Effector memory CD4-positive, alpha-beta T cell (primary cell): ENCODE data around the gene LARGE2.
A peak's percentile ranks its signal among the peaks of the same experiment; 100 is the strongest.

Experiments used
- DNase-seq, 3 donors: peaks; one replicate each; pipeline ENCODE4 v3.0.0-alpha.2; 2020
- H3K27ac ChIP-seq: 2 replicates; pipeline ENCODE4 v1.7.0; 2013; ENCODE audit warnings: mild to moderate bottlenecking, low read length, moderate library complexity; ENCODE audit not compliant: insufficient read depth, poor library complexity, severe bottlenecking
- H3K27me3 ChIP-seq: replicated peaks from 2 replicates; pipeline ENCODE4 v1.7.0; 2013; ENCODE audit warnings: mild to moderate bottlenecking, low read length; ENCODE audit not compliant: insufficient read depth, control insufficient read depth, poor library complexity, severe bottlenecking
- H3K36me3 ChIP-seq: 2 replicates; pipeline ENCODE4 v1.7.0; 2013; ENCODE audit warnings: mild to moderate bottlenecking, low read length, moderate library complexity; ENCODE audit not compliant: control insufficient read depth, insufficient read depth
- H3K4me1 ChIP-seq: 2 replicates; pipeline ENCODE4 v1.7.0; 2013; ENCODE audit warnings: low read length, mild to moderate bottlenecking; ENCODE audit not compliant: control insufficient read depth, insufficient read depth, poor library complexity, severe bottlenecking
- H3K4me3 ChIP-seq: 2 replicates; pipeline ENCODE4 v1.7.0; 2013; ENCODE audit warnings: low read length, low read depth, mild to moderate bottlenecking; ENCODE audit not compliant: insufficient read depth, poor library complexity, severe bottlenecking
- H3K9me3 ChIP-seq: 2 replicates; pipeline ENCODE4 v1.7.0; 2013; ENCODE audit warnings: mild to moderate bottlenecking, low read length, moderate library complexity; ENCODE audit not compliant: control insufficient read depth

LARGE2 gene

GRCh38 chr11:45915446-45915845 lies 7.0 kb upstream of the LARGE2 start:
- Histone ChIP-seq H3K27ac (no peak overlapping the region), H3K36me3 (peaks cover 53% of the 10 kb centered on the region), H3K4me3 (no peak overlapping the region), H3K4me1 (peaks cover 34% of the 10 kb centered on the region), H3K9me3 (no peaks in the 10 kb centered on the region), H3K27me3 (no peaks in the 10 kb centered on the region)
- DNase-seq = no peak

GRCh38 chr11:45917286-45917622 lies 5.2 kb upstream of the LARGE2 start:
- peak overlapping the region; percentile 89 for H3K27ac ChIP-seq
- DNase-seq = no peak
- H3K9me3 ChIP-seq = no peaks in the 10 kb centered on the region
- peaks cover 40% of the 10 kb centered on the region for H3K4me1 ChIP-seq
- H3K4me3 ChIP-seq = peak overlapping the region; percentile 75
- peaks cover 35% of the 10 kb centered on the region for H3K36me3 ChIP-seq
- no peaks in the 10 kb centered on the region for H3K27me3 ChIP-seq

DNA sequence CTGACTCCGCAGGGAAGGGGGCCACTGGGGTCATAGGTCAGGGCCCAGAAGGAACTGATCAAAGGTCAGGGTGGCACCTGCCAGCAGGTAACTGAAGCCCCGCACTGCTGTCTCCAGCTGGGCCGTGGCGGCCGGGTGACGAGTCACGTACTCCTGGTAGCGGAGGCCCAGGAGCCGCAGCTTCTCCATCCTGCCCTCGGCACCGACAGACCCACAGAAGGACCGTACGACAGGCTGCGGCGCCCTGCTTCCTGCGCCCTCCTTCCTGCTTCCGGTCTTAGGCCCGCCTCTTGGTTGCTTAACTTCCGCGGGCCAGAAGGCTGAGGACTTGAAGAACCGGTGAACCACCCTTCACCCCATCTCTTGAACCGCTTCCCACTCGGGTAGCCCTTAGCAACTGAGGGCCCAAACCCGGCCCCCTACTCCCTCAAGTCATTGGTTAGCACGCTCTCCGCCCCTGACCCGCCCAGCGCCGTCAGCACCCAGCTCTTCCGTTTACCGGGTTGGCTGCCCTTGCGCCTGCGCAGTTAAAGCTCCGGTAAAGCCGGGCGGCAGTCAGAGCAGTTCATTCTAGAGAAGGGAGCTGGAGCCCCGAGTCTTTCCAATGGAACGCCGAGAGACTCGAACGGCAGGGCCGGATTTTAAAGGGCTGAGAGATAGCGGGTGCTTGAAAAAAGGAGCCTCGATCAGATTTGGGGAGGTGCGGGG lies 4.7 kb upstream of the LARGE2 start, which contains the start of gene PEX16:
TSS of gene PEX16 (minus strand) at position 255 of the 708 bp plus-strand sequence. CDS start at position 189, 66 bp downstream.
- H3K4me1 ChIP-seq = peaks cover 43% of the 10 kb centered on the region
- H3K27me3 ChIP-seq = no peaks in the 10 kb centered on the region
- H3K36me3 ChIP-seq = peaks cover 35% of the 10 kb centered on the region
- H3K4me3 ChIP-seq = peak within 1 kb of the TSS; percentile 75
- peak within 1 kb of the TSS; percentile 89 for H3K27ac ChIP-seq
- DNase-seq = peak; percentile 94 to 95 (median 95)
- no peaks in the 10 kb centered on the region for H3K9me3 ChIP-seq

DNA sequence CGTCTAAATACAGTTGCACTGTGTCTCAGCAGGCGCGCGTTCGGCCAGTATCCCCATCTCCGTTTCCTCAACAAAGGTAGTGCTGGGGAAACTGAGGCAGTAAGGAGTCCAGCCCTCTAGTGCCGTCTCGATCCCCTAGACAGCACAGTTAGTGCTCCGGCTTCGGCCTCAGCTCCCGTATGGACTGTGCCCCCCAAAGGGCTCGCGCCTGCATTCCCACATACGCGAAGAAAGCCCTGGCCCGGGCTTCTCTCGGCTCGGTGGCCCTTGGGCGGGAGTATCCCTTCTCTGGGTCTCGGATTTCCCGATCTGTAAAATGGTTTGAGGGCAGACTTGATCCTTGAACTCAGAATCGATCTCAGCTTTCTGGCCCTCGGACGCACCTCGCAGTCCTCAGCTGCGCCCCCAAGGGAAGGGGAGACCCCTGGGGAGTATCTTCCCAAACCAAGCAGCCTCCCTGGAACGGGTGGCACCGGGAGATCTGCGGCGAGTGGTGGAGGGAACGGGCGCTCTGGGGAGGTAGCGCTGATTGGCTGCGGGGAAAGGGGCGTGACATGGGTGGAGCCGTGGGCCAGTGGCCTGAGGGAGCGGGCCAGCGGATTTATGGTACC lies 4.0 kb upstream of the LARGE2 start:
- Histone ChIP-seq H3K4me1 (peaks cover 43% of the 10 kb centered on the region), H3K9me3 (no peaks in the 10 kb centered on the region), H3K27me3 (no peaks in the 10 kb centered on the region), H3K36me3 (peaks cover 28% of the 10 kb centered on the region), H3K27ac (peak overlapping the region; percentile 89), H3K4me3 (peak overlapping the region; percentile 75)
- DNase-seq = peak; percentile 40 to 63 (median 44)

- peaks cover 21% of the 10 kb centered on the region for H3K36me3 ChIP-seq
- no peaks in the 10 kb centered on the region for H3K9me3 ChIP-seq
- H3K27ac ChIP-seq = peak overlapping the region; percentile 89
- H3K4me1 ChIP-seq = peaks cover 43% of the 10 kb centered on the region
- DNase-seq = no peak
- H3K27me3 ChIP-seq = no peaks in the 10 kb centered on the region
- peak overlapping the region; percentile 75 for H3K4me3 ChIP-seq
Observed at GRCh38 chr11:45918962-45919675, 3.3 kb upstream of the LARGE2 start.

GRCh38 chr11:45919806-45920530 lies 2.5 kb upstream of the LARGE2 start:
- H3K9me3 ChIP-seq = no peaks in the 10 kb centered on the region
- DNase-seq = no peak
- H3K4me3 ChIP-seq = no peak overlapping the region
- no peak overlapping the region for H3K27ac ChIP-seq
- H3K4me1 ChIP-seq = peaks cover 43% of the 10 kb centered on the region
- H3K27me3 ChIP-seq = no peaks in the 10 kb centered on the region
- H3K36me3 ChIP-seq = peaks cover 13% of the 10 kb centered on the region

- Histone ChIP-seq H3K9me3 (no peaks in the 10 kb centered on the region), H3K4me3 (no peak overlapping the region), H3K27ac (no peak overlapping the region), H3K36me3 (peaks cover 4% of the 10 kb centered on the region), H3K4me1 (peaks cover 43% of the 10 kb centered on the region), H3K27me3 (no peaks in the 10 kb centered on the region)
- DNase-seq = no peak
Observed at GRCh38 chr11:45920531-45921477, 1.7 kb upstream of the LARGE2 start.

GRCh38 chr11:45921561-45922424 lies 663 bp upstream of the LARGE2 start:
- H3K4me3 ChIP-seq = peak overlapping the region; percentile 66
- no peaks in the 10 kb centered on the region for H3K27me3 ChIP-seq
- H3K9me3 ChIP-seq = no peaks in the 10 kb centered on the region
- H3K4me1 ChIP-seq = peaks cover 38% of the 10 kb centered on the region
- peak overlapping the region; percentile 37 for H3K27ac ChIP-seq
- H3K36me3 ChIP-seq = no peaks in the 10 kb centered on the region
- DNase-seq = peak in 1 of 3 donors; percentile 15
